SKM-1 treated with dmso at 0.1 percent for 144 hours (cell line): ENCODE measurements around the gene SRC.
A peak's percentile ranks its signal among the peaks of the same experiment; 100 is the strongest.

ENCODE experiments used
- DNase-seq: peaks from one replicate; lab custom pipeline; 2025; ENCODE audit not compliant: unreplicated experiment; lab: John Stamatoyannopoulos, UW

Gene SRC

DNA sequence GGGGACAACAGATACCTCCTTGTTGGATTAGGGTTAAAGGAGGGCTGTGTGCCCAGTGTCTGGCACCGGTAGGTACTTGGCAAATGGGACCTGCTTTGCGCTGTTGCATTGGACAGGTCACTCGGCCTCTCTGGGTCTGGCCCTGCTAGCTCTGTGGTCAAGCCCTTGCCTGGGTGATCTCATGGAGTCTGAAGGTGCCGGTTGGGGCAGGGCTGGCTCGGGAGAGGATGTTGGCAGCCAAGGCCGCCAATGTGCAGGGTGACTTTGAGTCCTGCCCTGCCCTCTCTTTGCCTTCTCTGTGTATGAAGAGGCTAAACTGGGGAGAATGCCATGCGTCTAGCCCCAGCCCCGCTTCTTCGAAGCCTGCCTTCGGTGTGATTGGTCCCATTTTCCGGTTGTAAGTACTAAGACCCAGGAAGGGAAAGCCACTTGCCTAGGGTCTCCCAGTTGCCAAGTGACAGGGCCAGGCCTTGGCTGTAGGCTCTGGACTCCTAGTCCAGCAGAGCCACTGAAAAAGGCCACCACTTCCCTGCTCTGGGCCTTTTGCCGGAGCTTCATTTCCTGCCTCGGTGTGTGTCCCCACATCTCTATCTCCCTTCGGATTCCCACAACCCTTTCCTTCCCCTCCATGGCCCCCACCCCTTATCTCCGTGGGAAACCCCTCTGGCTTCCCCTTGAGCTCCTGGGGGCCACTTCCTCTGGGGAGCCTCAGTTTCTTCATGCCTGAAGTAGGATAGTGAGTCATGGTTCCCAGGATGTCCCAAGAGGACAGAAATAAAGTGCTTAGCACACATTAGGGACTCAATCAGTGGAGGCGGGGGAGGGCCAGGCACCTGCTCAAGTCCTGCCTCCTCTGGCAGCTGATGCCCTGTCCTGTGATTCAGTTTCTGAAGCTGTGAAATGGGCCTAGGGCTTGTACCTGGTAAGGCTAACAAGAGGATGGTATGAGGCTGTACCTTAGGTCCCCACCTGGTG is 3.9 kb downstream of the SRC start:
- peak; percentile 47 for DNase-seq

- DNase-seq = no peak
Measured at GRCh38 chr20:37350649-37351574, 5.0 kb downstream of the SRC start.

DNA sequence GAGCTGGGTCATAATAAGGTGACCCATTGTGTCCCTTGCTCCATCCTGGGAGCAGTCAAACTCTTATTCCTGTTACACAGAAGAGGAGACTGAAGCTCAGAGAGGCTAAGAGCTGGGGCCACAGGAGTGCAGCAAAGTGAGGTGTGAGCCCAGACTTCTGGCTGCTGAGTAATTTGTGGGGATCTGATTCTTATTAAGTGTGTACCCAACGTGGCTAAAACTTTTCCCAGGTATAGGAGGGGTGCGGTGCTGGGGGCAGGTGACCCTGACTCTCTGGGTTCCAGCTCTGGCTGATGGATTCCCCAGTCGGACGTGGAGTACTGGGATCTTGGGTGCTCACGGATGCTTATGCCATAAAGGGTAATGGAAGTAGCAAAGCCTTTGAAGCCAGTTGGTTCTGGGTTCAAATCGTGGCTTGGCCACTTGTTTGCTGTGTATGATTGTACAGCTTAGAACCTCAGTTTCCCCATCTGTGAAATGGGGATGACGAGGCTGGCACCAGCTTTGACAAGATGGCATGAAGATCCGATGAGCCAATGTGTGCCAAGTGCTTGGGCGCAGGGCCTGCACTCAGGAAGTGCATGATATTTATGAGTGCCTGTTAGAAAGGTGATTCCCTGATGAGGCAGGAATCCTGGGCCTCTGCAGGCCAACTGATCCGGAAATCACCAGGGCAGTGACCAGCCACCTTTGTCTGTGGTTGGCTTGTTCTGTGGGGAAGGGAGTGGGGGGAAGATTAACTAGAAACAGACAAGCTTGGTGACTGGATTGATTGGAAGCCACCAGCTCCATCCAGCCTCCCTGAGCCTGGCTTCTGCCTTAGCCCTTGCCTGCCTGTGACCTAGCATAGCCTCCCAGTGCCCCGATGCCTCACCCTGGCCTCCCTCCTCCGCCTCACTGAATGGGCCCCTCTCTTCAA is 6.0 kb downstream of the SRC start:
- no peak for DNase-seq

DNA sequence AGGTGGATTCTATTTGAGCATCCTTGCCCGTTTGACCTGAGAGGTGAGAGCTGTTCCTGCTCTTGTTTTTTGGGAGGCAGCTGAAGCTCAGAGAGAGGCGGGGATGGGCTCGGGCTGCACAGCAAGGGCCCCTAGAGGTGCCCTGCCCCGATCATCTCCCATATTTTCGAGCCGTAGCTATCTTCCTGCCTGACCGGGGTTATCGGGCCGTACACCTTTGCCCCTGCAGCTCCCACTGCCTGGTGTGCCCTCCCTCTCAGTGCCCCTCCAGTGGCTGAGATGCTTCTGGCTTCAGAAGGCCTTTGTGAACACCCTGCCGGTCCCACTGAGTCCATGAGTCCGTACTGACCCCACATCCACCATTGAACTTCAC is 6.7 kb downstream of the SRC start:
- no peak for DNase-seq

GRCh38 chr20:37353285-37353849 is 7.4 kb downstream of the SRC start:
- no peak for DNase-seq

DNA sequence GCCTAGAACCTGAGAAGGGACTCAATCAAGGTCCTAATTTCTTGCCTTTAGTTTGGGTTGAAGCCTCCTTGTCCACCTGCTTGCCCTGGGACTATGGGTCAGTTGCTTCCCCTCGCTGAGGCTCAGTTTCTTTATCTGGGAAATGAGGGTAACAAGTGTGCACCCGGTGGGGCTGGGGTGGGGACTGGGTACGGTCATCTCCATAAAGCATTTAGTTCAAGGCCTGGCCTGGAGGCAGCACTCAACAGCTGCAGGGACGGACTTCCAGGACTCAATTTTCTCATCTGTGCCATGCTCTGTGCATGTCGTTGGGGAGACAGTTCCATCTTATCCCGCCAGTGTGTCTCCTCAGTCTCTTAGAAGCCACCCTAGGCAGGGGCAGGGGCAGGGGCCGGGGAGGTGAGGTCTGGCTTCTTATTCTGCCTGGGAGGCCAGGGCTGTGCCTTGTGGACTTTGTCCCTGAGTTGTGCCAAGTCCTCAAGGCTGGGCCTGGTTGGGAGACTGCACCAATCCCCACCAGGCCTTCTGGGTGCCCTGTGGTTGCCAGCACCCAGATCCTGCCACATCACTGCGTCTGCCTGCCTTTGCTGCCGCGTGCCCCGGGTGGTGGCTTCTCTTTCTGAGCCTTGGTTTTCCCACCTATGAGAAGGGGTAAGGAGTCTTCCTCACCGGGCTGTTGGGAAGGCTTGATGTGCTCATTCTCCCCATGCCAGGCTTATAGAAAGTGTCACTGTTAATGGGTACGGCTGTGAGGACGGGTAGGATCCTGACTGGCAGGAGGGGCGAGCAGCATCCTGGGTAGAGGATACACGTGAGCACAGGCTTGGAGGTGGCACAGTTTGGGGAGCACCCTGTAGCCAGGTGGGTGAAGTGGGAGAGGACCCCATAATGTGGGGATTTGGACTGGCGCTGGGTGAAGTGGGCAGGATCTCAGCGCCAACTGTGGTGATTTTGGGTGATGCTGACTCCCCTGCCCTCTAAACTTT is 8.6 kb downstream of the SRC start:
- DNase-seq = no peak

- no peak for DNase-seq
Measured at GRCh38 chr20:37355252-37356180, 9.6 kb downstream of the SRC start.

GRCh38 chr20:37356387-37356786 is 10.4 kb downstream of the SRC start:
- peak; percentile 44 for DNase-seq

GRCh38 chr20:37356961-37357371 is 11.0 kb downstream of the SRC start:
- no peak for DNase-seq

- peak; percentile 94 for DNase-seq
Measured at GRCh38 chr20:37357481-37358365, 11.8 kb downstream of the SRC start.

DNA sequence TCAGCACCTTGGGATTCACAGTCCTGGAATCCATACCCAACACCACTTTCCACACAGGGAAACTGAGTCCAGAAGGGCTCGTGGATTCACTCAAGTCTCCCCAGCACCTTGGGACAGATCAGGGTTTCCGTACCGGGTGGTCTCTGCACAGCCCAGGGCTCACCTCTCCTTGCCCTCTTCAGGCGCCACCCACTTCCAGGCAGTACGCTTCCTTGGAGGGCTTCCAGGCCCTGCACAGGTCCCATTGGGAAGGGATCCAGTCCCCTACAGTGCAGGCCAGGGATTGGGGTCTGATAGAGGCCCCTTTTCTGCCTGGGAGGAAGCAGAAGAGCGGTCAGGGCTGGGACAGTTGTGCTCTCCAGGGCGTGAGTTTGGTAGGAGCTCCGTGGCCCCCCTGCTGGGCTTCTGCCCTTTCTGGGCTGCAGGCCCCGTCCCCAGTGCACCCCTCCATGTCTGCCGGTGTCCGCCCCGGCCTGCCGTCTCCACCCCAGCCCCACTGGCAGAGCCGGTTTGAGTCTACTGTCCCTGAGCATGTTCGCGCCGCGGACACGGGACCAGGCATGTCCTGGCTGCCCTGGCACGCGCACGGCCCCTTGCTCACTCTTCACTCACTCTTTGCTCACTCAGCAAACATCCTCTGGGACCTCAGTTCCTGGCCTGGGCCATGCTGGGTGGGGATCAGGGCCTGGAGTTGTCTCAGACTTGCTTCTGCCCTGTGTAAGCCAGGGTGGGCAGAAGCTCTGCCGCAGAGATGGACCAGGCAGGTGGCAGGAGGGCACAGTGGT is 12.6 kb downstream of the SRC start:
- DNase-seq = no peak

GRCh38 chr20:37359331-37359730 is 13.4 kb downstream of the SRC start:
- no peak for DNase-seq

GRCh38 chr20:37359836-37360235 is 13.9 kb downstream of the SRC start:
- no peak for DNase-seq

DNA sequence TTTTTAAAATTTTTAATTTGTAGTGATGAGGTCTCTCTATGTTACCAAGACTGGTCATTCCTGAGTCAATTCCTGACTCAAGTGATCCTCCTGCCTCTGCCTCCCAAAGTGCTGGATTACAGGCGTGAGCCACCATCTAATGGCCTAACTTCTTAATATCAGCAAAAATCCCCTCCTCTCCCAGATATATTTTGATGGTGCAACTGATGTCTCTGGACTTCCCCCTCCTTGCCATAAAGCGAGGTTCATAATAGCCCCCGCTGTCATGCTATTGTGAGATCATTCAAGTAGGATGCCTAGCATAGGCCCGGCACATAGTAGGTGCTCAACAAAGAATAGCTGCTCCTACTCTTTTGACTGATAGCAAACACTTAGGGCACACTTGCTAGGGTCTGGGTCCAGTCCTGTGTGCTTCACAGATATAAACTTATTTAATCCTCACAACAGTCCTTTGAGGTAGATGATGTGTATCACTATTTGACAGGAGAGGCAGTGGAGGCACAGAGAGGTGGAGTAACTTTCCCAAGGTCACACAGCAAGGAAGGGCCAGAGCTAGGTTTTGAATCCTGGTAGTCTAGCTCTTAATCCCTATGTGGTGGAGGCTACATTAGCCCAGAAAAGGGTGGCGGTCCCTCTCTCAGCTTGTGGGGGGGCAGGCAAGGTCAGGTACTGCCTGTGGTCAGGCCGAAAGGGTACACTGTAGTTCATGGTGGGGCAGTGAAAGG is 14.6 kb downstream of the SRC start:
- no peak for DNase-seq

GRCh38 chr20:37361336-37361735 is 15.4 kb downstream of the SRC start:
- no peak for DNase-seq
